Hypothalamus (tissue), 51 donors: ENCODE measurements around the gene SREBF1.
A peak's percentile ranks its signal among the peaks of the same experiment; 100 is the strongest.

Experiments used
- DNase-seq, 51 donors: peaks; one replicate each; lab custom pipeline; 2025; lab: John Stamatoyannopoulos, UW

The SREBF1 gene

GRCh38 chr17:17826942-17827785 lies 9.6 kb downstream of the SREBF1 start:
- no peak for DNase-seq

GRCh38 chr17:17826342-17826713 lies 10.5 kb downstream of the SREBF1 start:
- no peak for DNase-seq

GRCh38 chr17:17824783-17825614 lies 11.8 kb downstream of the SREBF1 start:
- DNase-seq: peak in 5 of 51 donors; percentile 24 to 38 (median 27)

GRCh38 chr17:17824119-17824782 lies 12.5 kb downstream of the SREBF1 start:
- peak in 10 of 51 donors; percentile 38 to 74 (median 53) for DNase-seq

GRCh38 chr17:17823433-17824118 lies 13.2 kb downstream of the SREBF1 start:
- peak in 49 of 51 donors; percentile 41 to 92 (median 82) for DNase-seq

- DNase-seq: peak in 2 of 51 donors; percentile 47 to 65
These were observed 14.2 kb downstream of the SREBF1 start for GRCh38 chr17:17822616-17823015.

- peak in 47 of 51 donors; percentile 29 to 97 (median 82) for DNase-seq
These were observed 14.6 kb downstream of the SREBF1 start for GRCh38 chr17:17822189-17822588.

GRCh38 chr17:17820463-17821158 lies 16.2 kb downstream of the SREBF1 start:
- DNase-seq: no peak

- DNase-seq: no peak
These were observed 16.7 kb downstream of the SREBF1 start for GRCh38 chr17:17820046-17820445.

- DNase-seq: peak in 24 of 51 donors; percentile 25 to 78 (median 58)
These were observed 17.2 kb downstream of the SREBF1 start for GRCh38 chr17:17819561-17819995.

GRCh38 chr17:17819111-17819510 lies 17.7 kb downstream of the SREBF1 start:
- DNase-seq: no peak

GRCh38 chr17:17818088-17818526 lies 18.7 kb downstream of the SREBF1 start:
- DNase-seq: peak in 2 of 51 donors; percentile 19 to 60

- no peak for DNase-seq
These were observed 19.2 kb downstream of the SREBF1 start for GRCh38 chr17:17817552-17817947.

- DNase-seq: peak in 1 of 51 donors; percentile 26
These were observed 19.8 kb downstream of the SREBF1 start for GRCh38 chr17:17816831-17817551.

GRCh38 chr17:17816240-17816814 lies 20.5 kb downstream of the SREBF1 start:
- peak in 4 of 51 donors; percentile 16 to 37 (median 34) for DNase-seq

GRCh38 chr17:17815436-17816200 lies 21.2 kb downstream of the SREBF1 start:
- DNase-seq: peak in 9 of 51 donors; percentile 27 to 52 (median 43)

- peak in 2 of 51 donors; percentile 28 to 30 for DNase-seq
These were observed 21.8 kb downstream of the SREBF1 start for GRCh38 chr17:17815062-17815406.
